ENCODE data around the gene SHANK1. TPM values are rescaled to one million over a fixed set of nuclear protein-coding genes. Genes with fewer than 3 reads are reported as not detected.

Gene SHANK1
- total RNA-seq, 6 donors from 2014 or later = 0.40 to 0.54 TPM; not detected in 4

GRCh38 chr19:50717891-50718254 is 1.7 kb downstream of the SHANK1 start:
- 6 to 8% methylated on average over 6 to 13 of the region's 13 CpGs for WGBS, 2 donors

GRCh38 chr19:50717026-50717723 is 2.4 kb downstream of the SHANK1 start:
- Histone ChIP-seq H3K27ac (no peak overlapping the region), H3K4me1 (peaks cover 13 to 20% (median 15%) of the 10 kb centered on the region in 4 donors), H3K4me3 (no peak overlapping the region), H3K9me3 (no peaks in the 10 kb centered on the region), H3K27me3 (peaks cover 2 to 27% (median 19%) of the 10 kb centered on the region in 4 donors), H3K36me3 (no peaks in the 10 kb centered on the region)
- ATAC-seq (ENCODE audit: low FRiP score in 2 of 2) (no peak), DNase-seq (peak in 1 of 2 donors; percentile 79)
- no peak for TF ChIP-seq CTCF (IDR thresholded peaks at IDR 0.05)
- no peak for TF ChIP-seq POLR2A (IDR thresholded peaks at IDR 0.05)
- TF ChIP-seq EP300 (IDR thresholded peaks at IDR 0.05) = no peak
- TF ChIP-seq POLR2AphosphoS5 (IDR thresholded peaks at IDR 0.05) = no peak
- WGBS, 2 donors = 59 to 63% methylated on average over 7 to 23 of the region's 23 CpGs

More at GRCh38 chr19:50717891-50718254, 1.7 kb downstream of the SHANK1 start:
- H3K27ac ChIP-seq = no peak overlapping the region
- no peak overlapping the region for H3K4me3 ChIP-seq
- no peaks in the 10 kb centered on the region for H3K36me3 ChIP-seq
- no peaks in the 10 kb centered on the region for H3K9me3 ChIP-seq
- DNase-seq = no peak
- no peak for TF ChIP-seq POLR2AphosphoS5 (IDR thresholded peaks at IDR 0.05)
- no peak for TF ChIP-seq CTCF (IDR thresholded peaks at IDR 0.05)
- ATAC-seq (ENCODE audit: low FRiP score in 2 of 2) = no peak
- H3K4me1 ChIP-seq = peaks cover 13 to 20% (median 15%) of the 10 kb centered on the region in 4 donors
- peaks cover 2 to 28% (median 19%) of the 10 kb centered on the region in 4 donors for H3K27me3 ChIP-seq

- Histone ChIP-seq H3K27me3 (peaks cover 2 to 27% (median 19%) of the 10 kb centered on the region in 4 donors), H3K4me3 (no peak overlapping the region), H3K27ac (no peak overlapping the region), H3K9me3 (no peaks in the 10 kb centered on the region), H3K4me1 (peaks cover 13 to 20% (median 15%) of the 10 kb centered on the region in 4 donors), H3K36me3 (no peaks in the 10 kb centered on the region)
- no peak for ATAC-seq (ENCODE audit: low FRiP score in 2 of 2)
- TF ChIP-seq EP300 (IDR thresholded peaks at IDR 0.05) (no peak), POLR2AphosphoS5 (IDR thresholded peaks at IDR 0.05) (no peak), CTCF (IDR thresholded peaks at IDR 0.05) (no peak), POLR2A (IDR thresholded peaks at IDR 0.05) (no peak)
- DNase-seq = peak in 1 of 2 donors; percentile 63
- WGBS, 2 donors = 84 to 87% methylated on average over 28 to 39 of the region's 39 CpGs
Measured at GRCh38 chr19:50716178-50717025, 3.2 kb downstream of the SHANK1 start.

GRCh38 chr19:50713556-50714236 is 5.9 kb downstream of the SHANK1 start:
- Histone ChIP-seq H3K4me3 (no peak overlapping the region), H3K27me3 (peaks cover 0 to 17% (median 9%) of the 10 kb centered on the region in 4 donors), H3K36me3 (no peaks in the 10 kb centered on the region), H3K4me1 (peaks cover 5 to 9% (median 8%) of the 10 kb centered on the region in 4 donors), H3K27ac (no peak overlapping the region), H3K9me3 (no peaks in the 10 kb centered on the region)
- 73 to 91% methylated on average over 16 to 22 of the region's 22 CpGs for WGBS, 2 donors
- ATAC-seq (ENCODE audit: low FRiP score in 2 of 2) = no peak
- TF ChIP-seq POLR2A (IDR thresholded peaks at IDR 0.05) (no peak), CTCF (IDR thresholded peaks at IDR 0.05) (no peak), POLR2AphosphoS5 (IDR thresholded peaks at IDR 0.05) (no peak), EP300 (IDR thresholded peaks at IDR 0.05) (no peak)
- DNase-seq = peak in 1 of 2 donors; percentile 53

Data from upper lobe of left lung (tissue), 6 donors.